GM21381 (cell line): ENCODE data around the gene JAKMIP1.

ENCODE experiments used
- ATAC-seq: cut with Tn5 transposase; IDR thresholded peaks from one replicate; pipeline ENCODE4 v1.9.1; 2021; ENCODE audit warnings: mild to moderate bottlenecking, moderate library complexity; ENCODE audit not compliant: unreplicated experiment

The JAKMIP1 gene

GRCh38 chr4:6200011-6200921 is at the start of gene JAKMIP1:
JAKMIP1 (minus strand) TSS chr4:6200549; CDS start chr4:6112850, 87,699 bp downstream.
- ATAC-seq, result peak; percentile 79

GRCh38 chr4:6248394-6248793 is 48.0 kb upstream of the JAKMIP1 start:
- ATAC-seq, result no peak

GRCh38 chr4:6246170-6246634 is 45.9 kb upstream of the JAKMIP1 start:
- no peak for ATAC-seq

GRCh38 chr4:6245246-6246169 is 45.2 kb upstream of the JAKMIP1 start:
- ATAC-seq, result no peak

- ATAC-seq, result no peak
Observed at GRCh38 chr4:6242271-6243029, 42.1 kb upstream of the JAKMIP1 start.

GRCh38 chr4:6241062-6241845 is 40.9 kb upstream of the JAKMIP1 start:
- ATAC-seq, result no peak

GRCh38 chr4:6239968-6240367 is 39.6 kb upstream of the JAKMIP1 start:
- no peak for ATAC-seq

- no peak for ATAC-seq
Observed at GRCh38 chr4:6239486-6239885, 39.1 kb upstream of the JAKMIP1 start.

GRCh38 chr4:6236816-6237390 is 36.6 kb upstream of the JAKMIP1 start:
- ATAC-seq, result no peak

- no peak for ATAC-seq
Observed at GRCh38 chr4:6235901-6236640, 35.7 kb upstream of the JAKMIP1 start.

- no peak for ATAC-seq
Observed at GRCh38 chr4:6235012-6235411, 34.7 kb upstream of the JAKMIP1 start.

GRCh38 chr4:6233929-6234328 is 33.6 kb upstream of the JAKMIP1 start:
- ATAC-seq, result no peak

- no peak for ATAC-seq
Observed at GRCh38 chr4:6232836-6233785, 32.8 kb upstream of the JAKMIP1 start.

GRCh38 chr4:6231663-6232165 is 31.4 kb upstream of the JAKMIP1 start:
- no peak for ATAC-seq

GRCh38 chr4:6230827-6231662 is 30.7 kb upstream of the JAKMIP1 start:
- no peak for ATAC-seq

- no peak for ATAC-seq
Observed at GRCh38 chr4:6230502-6230785, 30.1 kb upstream of the JAKMIP1 start.
